MM.1S (cell line): Measurements from ENCODE around the gene FIBP.

Experiments
- EZH2 ChIP-seq: fragments of 300-600 bp; sonication (generic); optimal IDR thresholded peaks from 2 replicates; pipeline ENCODE3; 2017; ENCODE audit warnings: low read depth, mild to moderate bottlenecking, antibody characterized with exemption, low read length, mixed read lengths
- EZH2phosphoT487 ChIP-seq: fragments of 300-600 bp; sonication (generic); IDR thresholded peaks from 2 replicates; pipeline ENCODE4 v1.6.1; 2018; ENCODE audit warnings: antibody characterized with exemption, low read length
- TF ChIP-seq, protein P1 (sequence below): fragments of 300-600 bp; sonication (generic); IDR thresholded peaks from 2 replicates; pipeline ENCODE4 v1.5.1; 2016; ENCODE audit warnings: antibody characterized with exemption, low read length, mixed read lengths

GRCh38 chr11:65898656-65899355 is 10.5 kb upstream of the FIBP start:
- TF ChIP-seq, protein P1, sequence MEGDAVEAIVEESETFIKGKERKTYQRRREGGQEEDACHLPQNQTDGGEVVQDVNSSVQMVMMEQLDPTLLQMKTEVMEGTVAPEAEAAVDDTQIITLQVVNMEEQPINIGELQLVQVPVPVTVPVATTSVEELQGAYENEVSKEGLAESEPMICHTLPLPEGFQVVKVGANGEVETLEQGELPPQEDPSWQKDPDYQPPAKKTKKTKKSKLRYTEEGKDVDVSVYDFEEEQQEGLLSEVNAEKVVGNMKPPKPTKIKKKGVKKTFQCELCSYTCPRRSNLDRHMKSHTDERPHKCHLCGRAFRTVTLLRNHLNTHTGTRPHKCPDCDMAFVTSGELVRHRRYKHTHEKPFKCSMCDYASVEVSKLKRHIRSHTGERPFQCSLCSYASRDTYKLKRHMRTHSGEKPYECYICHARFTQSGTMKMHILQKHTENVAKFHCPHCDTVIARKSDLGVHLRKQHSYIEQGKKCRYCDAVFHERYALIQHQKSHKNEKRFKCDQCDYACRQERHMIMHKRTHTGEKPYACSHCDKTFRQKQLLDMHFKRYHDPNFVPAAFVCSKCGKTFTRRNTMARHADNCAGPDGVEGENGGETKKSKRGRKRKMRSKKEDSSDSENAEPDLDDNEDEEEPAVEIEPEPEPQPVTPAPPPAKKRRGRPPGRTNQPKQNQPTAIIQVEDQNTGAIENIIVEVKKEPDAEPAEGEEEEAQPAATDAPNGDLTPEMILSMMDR: no peak
- TF ChIP-seq EZH2: no peak
- TF ChIP-seq EZH2phosphoT487: no peak
